Heart left ventricle (tissue), 16 donors: ENCODE results near the gene PAPOLB. TPM values are rescaled to one million over a fixed set of nuclear protein-coding genes. Genes with fewer than 3 reads are reported as not detected.

ENCODE experiments used
- ATAC-seq, 4 donors: fragments of 200-7000 bp; cut with Tn5 transposase; one replicate each; pipeline ENCODE4 v1.9.1; 2020 to 2022; ENCODE audit warnings: moderate library complexity in 4 of 4, mild to moderate bottlenecking in 3 of 4, moderate number of reproducible peaks in 1 of 4
- DNase-seq, 5 donors: peaks; one replicate each; pipeline ENCODE4 v3.0.0-alpha.2; 2020
- H3K27ac ChIP-seq, 12 donors: fragments of 200-600 bp; sonication (generic) in 4 of 12; one replicate each; pipeline versions ENCODE4 v1.5.0 to v1.8.0; 2016 to 2022; ENCODE audit warnings: mild to moderate bottlenecking in 2 of 12
- H3K27me3 ChIP-seq, 9 donors: fragments of 200-600 bp; sonication (generic) in 2 of 9; one replicate each; pipeline versions ENCODE4 v1.5.1 to v1.8.0; 2016 to 2022; ENCODE audit warnings: mild to moderate bottlenecking in 3 of 9
- H3K36me3 ChIP-seq, 9 donors: fragments of 200-600 bp; sonication (generic) in 2 of 9; one replicate each; pipeline versions ENCODE4 v1.5.0 to v1.8.0; 2018 to 2022; ENCODE audit warnings: mild to moderate bottlenecking in 2 of 9
- H3K4me1 ChIP-seq, 12 donors: fragments of 200-600 bp; sonication (generic) in 4 of 12; one replicate each; pipeline versions ENCODE4 v1.5.0 to v1.8.0; 2016 to 2022; ENCODE audit warnings: mild to moderate bottlenecking in 3 of 12
- H3K4me3 ChIP-seq, 12 donors: fragments of 200-600 bp; sonication (generic) in 4 of 12; one replicate each; pipeline versions ENCODE4 v1.5.0 to v1.8.0; 2017 to 2022; ENCODE audit warnings: mild to moderate bottlenecking in 9 of 12, moderate library complexity in 4 of 12
- H3K9me3 ChIP-seq, 12 donors: fragments of 200-600 bp; sonication (generic) in 4 of 12; one replicate each; pipeline versions ENCODE4 v1.5.0 to v1.8.0; 2016 to 2022; ENCODE audit warnings: mild to moderate bottlenecking in 1 of 12
- CTCF ChIP-seq, 12 donors: fragments of 200-600 bp; sonication (generic) in 4 of 12; IDR thresholded peaks; one replicate each; pipeline versions ENCODE4 v1.5.0 to v1.8.0; 2018 to 2022; ENCODE audit warnings: antibody characterized with exemption in 12 of 12, mild to moderate bottlenecking in 5 of 12
- POLR2A ChIP-seq, 2 donors: fragments of 450-650 bp; IDR thresholded peaks; one replicate each; pipeline ENCODE4 v1.6.1; 2017; ENCODE audit warnings: antibody characterized with exemption in 2 of 2, mild to moderate bottlenecking in 2 of 2, moderate library complexity in 2 of 2
- WGBS, 4 donors: extraction: QIAGEN DNeasy Blood & Tissue Kit in 2 of 4; methylation state at CpG; one replicate each; pipeline versions ENCODE4 v1.1.5 to v1.1.7; 2013 to 2018; 5-methylcytosine and 5-hydroxymethylcytosine counted together
- intact Hi-C, 10 donors: fragments of 100-400 bp; cut with DNase I; formaldehyde crosslinking; loops; one replicate each; pipeline versions ENCODE4 v1.11.1 to v1.14.2; 2022
- polyA plus RNA-seq, 2 donors: library from polyadenylated mRNA; stranded (reverse); fragments of 200-250 nt; gene quantifications; one replicate each; pipeline ENCODE4 v1.2.3, GENCODE V29; 2013
- total RNA-seq, 9 donors: library from RNA; depleted of rRNA in 2 of 9; stranded (reverse); fragments of >200 nt in 2 of 9; fragmentation: NEBNext Ultra II Directional in 3 of 9; extraction: Animal tissue kit (Norgen Biotek cat#: 25700) in 3 of 9; gene quantifications; one replicate each; pipeline versions ENCODE4 v1.1.0 to v1.2.4, GENCODE V29; 2016 to 2023
- donor health status: ischemic (EF 13 %, LVEDD 7.1; RV severe dilation, severe dysfunction).
- donor health status: healthy with polysubstance abuse.
- donor health status: DM: no; HTN: yes; CAD: no.
- donor health status: DM: no; HTN: no; CAD: no.
- donor health status: ischemic (EF 25% LVEDD 6.9; RV normal size, moderate dysfunction).
- donor health status: ischemic (EF 25% LVEDD 5.7; RV mildly dilated, moderate dysfunction).
- donor health status: healthy.
- donor health status: DM: yes; HTN: yes; CAD: no.
- donor health status: ischemic (EF 35%, LVEDD 5.7; RV mildly dilated, moderate dysfunction).
- donor health status: nonischemic (EF 11% LVEDD 7.7; RV severe dilation, severe dysfunction).
- donor health status: DM: yes; HTN: yes; CAD: no.
- donor health status: PGD.
- donor health status: ischemic (EF 29% LVEDD 5.4; RV normal size, mild dysfunction).
- donor health status: nonischemic (EF 23%, LVEDD 6.1; RV moderate dilation, normal function).

PAPOLB gene
- total and polyA plus RNA-seq, 11 donors = 0.03 to 0.38 (median 0.09) TPM; not detected in 5

- no peaks in the 10 kb centered on the region for H3K27me3 ChIP-seq
- H3K9me3 ChIP-seq = no peaks in the 10 kb centered on the region
- ATAC-seq (no peak), DNase-seq (peak in 2 of 5 donors; percentile 11 to 44)
- H3K4me1 ChIP-seq = peaks cover 0 to 41% (median 15%) of the 10 kb centered on the region in 12 donors
- H3K36me3 ChIP-seq = no peaks in the 10 kb centered on the region
- 76 to 89% (median 80%) methylated on average over 13 to 14 of the region's 14 CpGs for WGBS, 4 donors
- TF ChIP-seq POLR2A (IDR thresholded peaks at IDR 0.05) (no peak), CTCF (IDR thresholded peaks at IDR 0.05) (no peak)
- peak overlapping the region in 2 of 12 donors; percentile 17 to 51 for H3K27ac ChIP-seq
- no peak overlapping the region for H3K4me3 ChIP-seq
- intact Hi-C loops = loop anchor here in 1 of 10 donors (10.0 kb wide), 1 partner anchor 261 kb away; no protein-coding TSS in a partner anchor
Observed at GRCh38 chr7:4823441-4824119, 38.2 kb downstream of the PAPOLB start.

GRCh38 chr7:4822677-4823076 is 39.2 kb downstream of the PAPOLB start:
- Histone ChIP-seq H3K9me3 (no peaks in the 10 kb centered on the region), H3K36me3 (peaks cover 0 to 2% (median 0%) of the 10 kb centered on the region in 9 donors), H3K27me3 (no peaks in the 10 kb centered on the region), H3K27ac (peak overlapping the region in 1 of 12 donors; percentile 51), H3K4me3 (no peak overlapping the region), H3K4me1 (peaks cover 0 to 49% (median 15%) of the 10 kb centered on the region in 12 donors)
- DNase-seq = peak in 2 of 5 donors; percentile 8 to 17
- 81 to 85% (median 82%) methylated on average over 9 of the region's 9 CpGs for WGBS, 4 donors
- no peak for ATAC-seq
- TF ChIP-seq CTCF (IDR thresholded peaks at IDR 0.05) (no peak), POLR2A (IDR thresholded peaks at IDR 0.05) (no peak)
- intact Hi-C loops = loop anchor here in 1 of 10 donors (10.0 kb wide), 1 partner anchor 262 kb away; no protein-coding TSS in a partner anchor

GRCh38 chr7:4820967-4821471 is 40.8 kb downstream of the PAPOLB start:
- intact Hi-C loops = loop anchor here in 1 of 10 donors (10.0 kb wide), 1 partner anchor 264 kb away; no protein-coding TSS in a partner anchor
- H3K9me3 ChIP-seq = no peaks in the 10 kb centered on the region
- WGBS, 4 donors = 66 to 83% (median 78%) methylated on average over 6 to 20 of the region's 20 CpGs
- peak overlapping the region in 10 of 12 donors; percentile 29 to 86 (median 72) for H3K27ac ChIP-seq
- H3K4me1 ChIP-seq = peaks cover 0 to 49% (median 15%) of the 10 kb centered on the region in 12 donors
- H3K36me3 ChIP-seq = peaks cover 0 to 4% (median 0%) of the 10 kb centered on the region in 9 donors
- ATAC-seq = peak in 1 of 4 donors; percentile 7
- no peak overlapping the region for H3K4me3 ChIP-seq
- no peaks in the 10 kb centered on the region for H3K27me3 ChIP-seq
- DNase-seq = no peak
- TF ChIP-seq CTCF (IDR thresholded peaks at IDR 0.05) = no peak
- no peak for TF ChIP-seq POLR2A (IDR thresholded peaks at IDR 0.05)

- intact Hi-C loops = loop anchor here in 1 of 10 donors (10.0 kb wide), 1 partner anchor 264 kb away; no protein-coding TSS in a partner anchor
- Histone ChIP-seq H3K27ac (peak overlapping the region; percentile 6 to 86 (median 67)), H3K36me3 (peaks cover 0 to 4% (median 0%) of the 10 kb centered on the region in 9 donors), H3K9me3 (no peaks in the 10 kb centered on the region), H3K27me3 (no peaks in the 10 kb centered on the region), H3K4me3 (peak overlapping the region in 2 of 12 donors; percentile 8), H3K4me1 (peaks cover 0 to 49% (median 15%) of the 10 kb centered on the region in 12 donors)
- ATAC-seq (peak; percentile 35 to 74 (median 48)), DNase-seq (peak in 2 of 5 donors; percentile 37 to 57)
- TF ChIP-seq CTCF (IDR thresholded peaks at IDR 0.05) (no peak), POLR2A (IDR thresholded peaks at IDR 0.05) (no peak)
- WGBS, 4 donors = 48 to 64% (median 61%) methylated on average over 16 to 19 of the region's 19 CpGs
Observed at GRCh38 chr7:4820405-4820966, 41.3 kb downstream of the PAPOLB start.
